Left ventricle myocardium inferior (tissue), 1 donor: Measurements from ENCODE around the gene ZFP28. TPM values are rescaled to one million over a fixed set of nuclear protein-coding genes. Genes with fewer than 3 reads are reported as not detected.

Experiments used
- DNase-seq: peaks from one replicate; pipeline ENCODE4 v3.0.0-alpha.2; 2020
- H3K27ac ChIP-seq: fragments of 200-600 bp; replicated peaks from 2 replicates; pipeline ENCODE4 v1.8.0; 2021
- H3K27me3 ChIP-seq: fragments of 200-600 bp; 2 replicates; pipeline ENCODE4 v1.8.0; 2021; ENCODE audit warnings: low read depth
- H3K36me3 ChIP-seq: fragments of 200-600 bp; 2 replicates; pipeline ENCODE4 v1.8.0; 2021
- H3K4me1 ChIP-seq: fragments of 200-600 bp; 2 replicates; pipeline ENCODE4 v1.8.0; 2021
- H3K4me3 ChIP-seq: fragments of 200-600 bp; 2 replicates; pipeline ENCODE4 v1.8.0; 2021; ENCODE audit warnings: mild to moderate bottlenecking, moderate library complexity
- H3K9me3 ChIP-seq: fragments of 200-600 bp; replicated peaks from 2 replicates; pipeline ENCODE4 v1.8.0; 2021
- CTCF ChIP-seq: fragments of 200-600 bp; IDR thresholded peaks from 2 replicates; pipeline ENCODE4 v1.8.0; 2021; ENCODE audit warnings: antibody characterized with exemption, mild to moderate bottlenecking, borderline replicate concordance
- intact Hi-C: fragments of 100-400 bp; cut with micrococcal nuclease; formaldehyde crosslinking; loops from one replicate; pipeline ENCODE4 v1.11.0; 2022
- long read RNA-seq: library from polyadenylated mRNA; unstranded; transcript quantifications from one replicate; pipeline ENCODE4 v2.0.0, GENCODE V29; 2021
- total RNA-seq: library from RNA; stranded (reverse); fragmentation: NEBNext Ultra II Directional; extraction: Animal tissue kit (Norgen Biotek cat#: 25700); gene quantifications from one replicate; pipeline ENCODE4 v1.2.1, GENCODE V29; 2021
- donor health status: DM: no; HTN: yes; CAD: no; lungs with severe emphysema.

ZFP28 gene
- total RNA-seq = 6.0 TPM
- long read RNA-seq, full-length matches to known transcripts = 9 of 15 reads
- long read RNA-seq, partial matches to known transcripts = 3 of 15 reads
- long read RNA-seq, other reads (novel, unspliced or antisense) = 3 of 15 reads

- DNase-seq = peak; percentile 89
- no peak for TF ChIP-seq CTCF
- H3K4me1 ChIP-seq = peaks cover 25% of the 10 kb centered on the region
- H3K27me3 ChIP-seq = no peaks in the 10 kb centered on the region
- intact Hi-C loops = no loop called here
- peak within 1 kb of the TSS; percentile 83 for H3K4me3 ChIP-seq
- H3K36me3 ChIP-seq = peaks cover 56% of the 10 kb centered on the region
- peak within 1 kb of the TSS; percentile 98 for H3K27ac ChIP-seq
- H3K9me3 ChIP-seq = peaks cover 72% of the 10 kb centered on the region
Measured at GRCh38 chr19:56538761-56539263, at the start of gene ZFP28. TSS of gene ZFP28 (plus strand) at chr19:56538948. CDS start at chr19:56539019, 71 bp downstream.

GRCh38 chr19:56491399-56491798 lies 47.3 kb upstream of the ZFP28 start:
- H3K27ac ChIP-seq = no peak overlapping the region
- H3K4me3 ChIP-seq = no peak overlapping the region
- H3K4me1 ChIP-seq = peaks cover 20% of the 10 kb centered on the region
- intact Hi-C loops = no loop called here
- H3K27me3 ChIP-seq = no peaks in the 10 kb centered on the region
- peaks cover 82% of the 10 kb centered on the region for H3K36me3 ChIP-seq
- H3K9me3 ChIP-seq = peaks cover 89% of the 10 kb centered on the region
- no peak for TF ChIP-seq CTCF
- DNase-seq = no peak

- Histone ChIP-seq H3K9me3 (peaks cover 40% of the 10 kb centered on the region), H3K27ac (no peak overlapping the region), H3K4me3 (no peak overlapping the region), H3K27me3 (no peaks in the 10 kb centered on the region), H3K4me1 (peaks cover 18% of the 10 kb centered on the region), H3K36me3 (peaks cover 13% of the 10 kb centered on the region)
- intact Hi-C loops = no loop called here
- no peak for DNase-seq
- TF ChIP-seq CTCF = no peak
Measured at GRCh38 chr19:56504581-56504980, 34.2 kb upstream of the ZFP28 start.

- H3K27ac ChIP-seq = peak within 1 kb of the TSS; percentile 99
- peak; percentile 99 for DNase-seq
- H3K9me3 ChIP-seq = peaks cover 46% of the 10 kb centered on the region
- H3K36me3 ChIP-seq = peaks cover 20% of the 10 kb centered on the region
- peak within 1 kb of the TSS; percentile 86 for H3K4me3 ChIP-seq
- H3K4me1 ChIP-seq = peaks cover 18% of the 10 kb centered on the region
- H3K27me3 ChIP-seq = no peaks in the 10 kb centered on the region
- intact Hi-C loops = no loop called here
- no peak for TF ChIP-seq CTCF
Measured at GRCh38 chr19:56507446-56508289, 31.1 kb upstream of the ZFP28 start, which contains the start of gene ZNF471. TSS of gene ZNF471 (plus strand) at chr19:56507855. CDS start at chr19:56511572, 3,717 bp downstream.

- Histone ChIP-seq H3K4me1 (peaks cover 18% of the 10 kb centered on the region), H3K27me3 (no peaks in the 10 kb centered on the region), H3K4me3 (peak overlapping the region; percentile 86), H3K36me3 (peaks cover 25% of the 10 kb centered on the region), H3K9me3 (peaks cover 52% of the 10 kb centered on the region), H3K27ac (peak overlapping the region; percentile 99)
- no peak for TF ChIP-seq CTCF
- intact Hi-C loops = no loop called here
- DNase-seq = no peak
Measured at GRCh38 chr19:56508290-56508778, 30.4 kb upstream of the ZFP28 start.
